Glutamatergic neuron (in vitro differentiated cells): ENCODE measurements around the gene KIAA1671. TPM values are rescaled to one million over a fixed set of nuclear protein-coding genes. Genes with fewer than 3 reads are reported as not detected.

Experiments used
- DNase-seq: peaks from one replicate; pipeline ENCODE4 v3.0.0; 2022
- H3K27ac Mint-ChIP-seq: one replicate; pipeline ENCODE4 v1.8.0; 2020; ENCODE audit warnings: mild to moderate bottlenecking, mixed read lengths, inconsistent platforms; ENCODE audit not compliant: unreplicated experiment
- H3K27me3 Mint-ChIP-seq: one replicate; pipeline ENCODE4 v1.8.0; 2020; ENCODE audit warnings: mild to moderate bottlenecking, moderate library complexity, mixed read lengths, inconsistent platforms; ENCODE audit not compliant: unreplicated experiment
- H3K36me3 Mint-ChIP-seq: one replicate; pipeline ENCODE4 v1.8.0; 2020; ENCODE audit warnings: mild to moderate bottlenecking, mixed read lengths, inconsistent platforms; ENCODE audit not compliant: unreplicated experiment
- H3K4me1 Mint-ChIP-seq: one replicate; pipeline ENCODE4 v1.8.0; 2020; ENCODE audit warnings: mild to moderate bottlenecking, low read depth, mixed read lengths, inconsistent platforms; ENCODE audit not compliant: unreplicated experiment
- H3K4me3 Mint-ChIP-seq: one replicate; pipeline ENCODE4 v1.8.0; 2020; ENCODE audit warnings: mild to moderate bottlenecking, mixed read lengths, inconsistent platforms; ENCODE audit not compliant: unreplicated experiment
- H3K9me3 Mint-ChIP-seq: one replicate; pipeline ENCODE4 v1.8.0; 2020; ENCODE audit warnings: mild to moderate bottlenecking, moderate library complexity, mixed read lengths, inconsistent platforms; ENCODE audit not compliant: unreplicated experiment
- CTCF ChIP-seq: fragments of 200-600 bp; sonication (generic); IDR thresholded peaks from one replicate; pipeline ENCODE4 v1.5.0; 2021; ENCODE audit not compliant: partially characterized antibody, unreplicated experiment
- total RNA-seq: library from RNA; stranded (reverse); fragmentation: NEBNext Ultra II Directional; extraction: Animal tissue kit (Norgen Biotek cat#: 25700); gene quantifications from one replicate; pipeline ENCODE4 v1.2.1, GENCODE V29; 2021; ENCODE audit not compliant: unreplicated experiment

The KIAA1671 gene
- total RNA-seq, 1 donor from 2014 or later, result 15.3 TPM

DNA sequence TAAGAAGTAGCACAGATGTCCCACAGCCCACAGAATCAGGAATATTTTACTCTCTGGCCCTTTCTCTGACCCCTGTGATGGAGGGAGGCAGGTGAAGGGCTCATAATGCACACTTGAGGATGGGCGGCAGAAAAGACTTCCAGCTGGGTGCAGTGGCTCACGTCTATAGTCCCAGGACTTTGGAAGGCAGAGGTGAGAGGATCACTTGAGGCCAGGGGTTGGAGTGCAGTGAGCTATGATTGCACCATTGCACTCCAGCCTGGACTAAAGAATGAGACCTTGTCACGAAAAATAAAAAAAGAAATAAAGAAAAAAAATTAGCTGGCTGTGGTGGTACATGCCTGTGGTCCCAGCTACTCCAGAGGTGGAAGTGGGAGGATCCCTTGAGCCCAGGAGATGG lies 233.6 kb downstream of the KIAA1671 start:
- H3K27me3 Mint-ChIP-seq, result no peaks in the 10 kb centered on the region
- no peak for TF ChIP-seq CTCF
- H3K4me3 Mint-ChIP-seq, result no peak overlapping the region
- H3K36me3 Mint-ChIP-seq, result peaks cover 11% of the 10 kb centered on the region
- DNase-seq, result no peak
- peaks cover 1% of the 10 kb centered on the region for H3K9me3 Mint-ChIP-seq
- no peak overlapping the region for H3K27ac Mint-ChIP-seq
- H3K4me1 Mint-ChIP-seq, result no peaks in the 10 kb centered on the region

- Mint-ChIP-seq H3K27me3 (no peaks in the 10 kb centered on the region), H3K36me3 (peaks cover 11% of the 10 kb centered on the region), H3K4me3 (no peak overlapping the region), H3K27ac (no peak overlapping the region), H3K9me3 (peaks cover 1% of the 10 kb centered on the region), H3K4me1 (no peaks in the 10 kb centered on the region)
- no peak for TF ChIP-seq CTCF
- no peak for DNase-seq
Observed at GRCh38 chr22:25187469-25187868, 235.0 kb downstream of the KIAA1671 start.

- Mint-ChIP-seq H3K27ac (no peak overlapping the region), H3K36me3 (peaks cover 6% of the 10 kb centered on the region), H3K9me3 (no peaks in the 10 kb centered on the region), H3K27me3 (no peaks in the 10 kb centered on the region), H3K4me1 (no peaks in the 10 kb centered on the region), H3K4me3 (no peak overlapping the region)
- no peak for TF ChIP-seq CTCF
- DNase-seq, result no peak
Observed at GRCh38 chr22:25192406-25192805, 239.9 kb downstream of the KIAA1671 start.

DNA sequence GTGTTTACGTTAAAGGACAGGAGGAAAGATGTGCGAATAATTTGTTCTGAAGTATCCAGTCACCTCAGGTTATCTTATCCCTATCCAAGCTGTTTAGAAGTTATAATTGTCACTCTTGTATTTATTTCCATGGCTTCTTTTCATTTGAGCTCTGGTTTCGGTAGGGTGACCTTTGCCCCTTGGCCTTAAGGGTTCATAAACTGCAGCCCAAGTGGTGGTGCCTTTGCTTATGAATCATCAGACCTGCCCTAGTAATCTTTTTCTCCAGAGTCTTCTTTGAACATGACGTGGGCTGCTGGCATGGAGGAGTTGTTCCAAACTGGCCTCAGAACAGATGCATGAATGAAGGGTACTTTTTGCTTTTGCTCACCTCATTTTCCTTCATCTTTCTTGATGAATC lies 240.6 kb downstream of the KIAA1671 start:
- Mint-ChIP-seq H3K9me3 (no peaks in the 10 kb centered on the region), H3K27me3 (no peaks in the 10 kb centered on the region), H3K4me3 (no peak overlapping the region), H3K4me1 (no peaks in the 10 kb centered on the region), H3K36me3 (peaks cover 5% of the 10 kb centered on the region), H3K27ac (no peak overlapping the region)
- no peak for DNase-seq
- no peak for TF ChIP-seq CTCF

DNA sequence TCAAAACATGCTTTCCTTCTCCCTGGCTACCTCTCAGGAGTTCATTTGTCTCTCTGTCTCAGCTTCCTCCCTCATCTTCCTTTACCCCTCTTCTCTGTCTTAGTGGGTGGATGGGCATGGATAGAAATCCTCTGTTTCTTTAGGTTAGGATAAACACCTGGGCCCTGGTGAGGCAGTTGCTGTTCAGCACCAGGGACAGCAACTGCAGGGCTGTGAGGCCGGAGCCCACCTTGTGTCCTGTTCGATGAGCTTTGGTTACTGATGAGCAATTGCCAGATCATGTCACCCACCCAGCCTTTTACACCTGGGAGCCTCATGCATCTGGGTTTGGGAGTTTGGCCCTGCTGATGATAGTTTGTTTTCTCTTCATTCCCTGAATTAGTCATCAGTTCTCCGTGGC lies 241.0 kb downstream of the KIAA1671 start:
- H3K27me3 Mint-ChIP-seq, result no peaks in the 10 kb centered on the region
- no peak for DNase-seq
- TF ChIP-seq CTCF, result no peak
- H3K4me3 Mint-ChIP-seq, result no peak overlapping the region
- no peak overlapping the region for H3K27ac Mint-ChIP-seq
- no peaks in the 10 kb centered on the region for H3K9me3 Mint-ChIP-seq
- H3K36me3 Mint-ChIP-seq, result peaks cover 3% of the 10 kb centered on the region
- no peaks in the 10 kb centered on the region for H3K4me1 Mint-ChIP-seq
